ENCODE data around the gene SETD1A.

SETD1A gene

GRCh38 chr16:30956601-30957455 lies 726 bp upstream of the SETD1A start:
- H3K27me3 Mint-ChIP-seq, result no peaks in the 10 kb centered on the region
- ATAC-seq (peak; percentile 84), DNase-seq (peak; percentile 93)
- H3K36me3 Mint-ChIP-seq (ENCODE audit: low read depth), result peaks cover 27% of the 10 kb centered on the region
- peak overlapping the region; percentile 99 for H3K27ac Mint-ChIP-seq
- H3K9me3 Mint-ChIP-seq, result no peaks in the 10 kb centered on the region
- H3K4me3 Mint-ChIP-seq, result peak overlapping the region; percentile 93
- peaks cover 32% of the 10 kb centered on the region for H3K4me1 Mint-ChIP-seq

GRCh38 chr16:30958175-30959079 lies 873 bp downstream of the SETD1A start:
- H3K9me3 Mint-ChIP-seq, result no peaks in the 10 kb centered on the region
- peaks cover 33% of the 10 kb centered on the region for H3K36me3 Mint-ChIP-seq (ENCODE audit: low read depth)
- ATAC-seq, result no peak
- peak overlapping the region; percentile 90 for H3K4me3 Mint-ChIP-seq
- peaks cover 32% of the 10 kb centered on the region for H3K4me1 Mint-ChIP-seq
- no peak for DNase-seq
- no peaks in the 10 kb centered on the region for H3K27me3 Mint-ChIP-seq
- H3K27ac Mint-ChIP-seq, result peak overlapping the region; percentile 84

- Mint-ChIP-seq H3K27me3 (no peaks in the 10 kb centered on the region), H3K36me3 (ENCODE audit: low read depth) (peaks cover 48% of the 10 kb centered on the region), H3K27ac (no peak overlapping the region), H3K4me3 (no peak overlapping the region), H3K4me1 (peaks cover 26% of the 10 kb centered on the region), H3K9me3 (no peaks in the 10 kb centered on the region)
- no peak for DNase-seq
- no peak for ATAC-seq
Observed at GRCh38 chr16:30961384-30961783, 3.8 kb downstream of the SETD1A start.

GRCh38 chr16:30963925-30964511 lies 6.5 kb downstream of the SETD1A start:
- peaks cover 14% of the 10 kb centered on the region for H3K4me1 Mint-ChIP-seq
- peaks cover 64% of the 10 kb centered on the region for H3K36me3 Mint-ChIP-seq (ENCODE audit: low read depth)
- no peak overlapping the region for H3K27ac Mint-ChIP-seq
- no peaks in the 10 kb centered on the region for H3K27me3 Mint-ChIP-seq
- ATAC-seq (no peak), DNase-seq (no peak)
- H3K9me3 Mint-ChIP-seq, result no peaks in the 10 kb centered on the region
- no peak overlapping the region for H3K4me3 Mint-ChIP-seq

- Mint-ChIP-seq H3K4me1 (peaks cover 7% of the 10 kb centered on the region), H3K36me3 (ENCODE audit: low read depth) (peaks cover 60% of the 10 kb centered on the region), H3K27me3 (no peaks in the 10 kb centered on the region), H3K9me3 (no peaks in the 10 kb centered on the region), H3K27ac (no peak overlapping the region), H3K4me3 (no peak overlapping the region)
- DNase-seq (no peak), ATAC-seq (no peak)
Observed at GRCh38 chr16:30964574-30965226, 7.1 kb downstream of the SETD1A start.

- DNase-seq (no peak), ATAC-seq (no peak)
- peaks cover under 1% of the 10 kb centered on the region for H3K4me1 Mint-ChIP-seq
- no peak overlapping the region for H3K4me3 Mint-ChIP-seq
- no peaks in the 10 kb centered on the region for H3K27me3 Mint-ChIP-seq
- H3K27ac Mint-ChIP-seq, result no peak overlapping the region
- no peaks in the 10 kb centered on the region for H3K9me3 Mint-ChIP-seq
- H3K36me3 Mint-ChIP-seq (ENCODE audit: low read depth), result peaks cover 55% of the 10 kb centered on the region
Observed at GRCh38 chr16:30965436-30965835, 7.9 kb downstream of the SETD1A start.

GRCh38 chr16:30966033-30966619 lies 8.6 kb downstream of the SETD1A start:
- H3K27ac Mint-ChIP-seq, result no peak overlapping the region
- no peaks in the 10 kb centered on the region for H3K4me1 Mint-ChIP-seq
- no peaks in the 10 kb centered on the region for H3K9me3 Mint-ChIP-seq
- DNase-seq (no peak), ATAC-seq (no peak)
- H3K36me3 Mint-ChIP-seq (ENCODE audit: low read depth), result peaks cover 58% of the 10 kb centered on the region
- H3K4me3 Mint-ChIP-seq, result no peak overlapping the region
- no peaks in the 10 kb centered on the region for H3K27me3 Mint-ChIP-seq

GRCh38 chr16:30967795-30968194 lies 10.2 kb downstream of the SETD1A start:
- ATAC-seq, result no peak
- Mint-ChIP-seq H3K9me3 (no peaks in the 10 kb centered on the region), H3K4me3 (no peak overlapping the region), H3K36me3 (ENCODE audit: low read depth) (peaks cover 63% of the 10 kb centered on the region), H3K27ac (no peak overlapping the region), H3K27me3 (no peaks in the 10 kb centered on the region), H3K4me1 (no peaks in the 10 kb centered on the region)
- no peak for DNase-seq

GRCh38 chr16:30969246-30969842 lies 11.8 kb downstream of the SETD1A start:
- Mint-ChIP-seq H3K4me1 (no peaks in the 10 kb centered on the region), H3K27me3 (no peaks in the 10 kb centered on the region), H3K36me3 (ENCODE audit: low read depth) (peaks cover 67% of the 10 kb centered on the region), H3K4me3 (no peak overlapping the region), H3K27ac (no peak overlapping the region), H3K9me3 (no peaks in the 10 kb centered on the region)
- ATAC-seq (no peak), DNase-seq (no peak)

- no peak for ATAC-seq
- H3K9me3 Mint-ChIP-seq, result no peaks in the 10 kb centered on the region
- peaks cover 64% of the 10 kb centered on the region for H3K36me3 Mint-ChIP-seq (ENCODE audit: low read depth)
- no peaks in the 10 kb centered on the region for H3K4me1 Mint-ChIP-seq
- no peak overlapping the region for H3K27ac Mint-ChIP-seq
- H3K27me3 Mint-ChIP-seq, result no peaks in the 10 kb centered on the region
- no peak overlapping the region for H3K4me3 Mint-ChIP-seq
- no peak for DNase-seq
Observed at GRCh38 chr16:30971298-30971697, 13.7 kb downstream of the SETD1A start.

- H3K27ac Mint-ChIP-seq, result no peak overlapping the region
- H3K27me3 Mint-ChIP-seq, result no peaks in the 10 kb centered on the region
- ATAC-seq, result no peak
- peaks cover 59% of the 10 kb centered on the region for H3K36me3 Mint-ChIP-seq (ENCODE audit: low read depth)
- no peak for DNase-seq
- H3K4me3 Mint-ChIP-seq, result no peak overlapping the region
- no peaks in the 10 kb centered on the region for H3K4me1 Mint-ChIP-seq
- H3K9me3 Mint-ChIP-seq, result no peaks in the 10 kb centered on the region
Observed at GRCh38 chr16:30972872-30973271, 15.3 kb downstream of the SETD1A start.

GRCh38 chr16:30974348-30974747 lies 16.8 kb downstream of the SETD1A start:
- H3K27ac Mint-ChIP-seq, result no peak overlapping the region

GRCh38 chr16:30976486-30976885 lies 18.9 kb downstream of the SETD1A start:
- ATAC-seq (no peak), DNase-seq (no peak)
- H3K9me3 Mint-ChIP-seq, result no peaks in the 10 kb centered on the region
- H3K36me3 Mint-ChIP-seq (ENCODE audit: low read depth), result peaks cover 44% of the 10 kb centered on the region
- H3K27ac Mint-ChIP-seq, result peak overlapping the region; percentile 1
- H3K4me1 Mint-ChIP-seq, result no peaks in the 10 kb centered on the region
- no peak overlapping the region for H3K4me3 Mint-ChIP-seq
- H3K27me3 Mint-ChIP-seq, result no peaks in the 10 kb centered on the region

More at GRCh38 chr16:30974348-30974747, 16.8 kb downstream of the SETD1A start:
- peaks cover 57% of the 10 kb centered on the region for H3K36me3 Mint-ChIP-seq (ENCODE audit: low read depth)
- no peaks in the 10 kb centered on the region for H3K27me3 Mint-ChIP-seq
- H3K4me3 Mint-ChIP-seq, result no peak overlapping the region
- DNase-seq, result no peak
- no peaks in the 10 kb centered on the region for H3K4me1 Mint-ChIP-seq
- H3K9me3 Mint-ChIP-seq, result no peaks in the 10 kb centered on the region
- no peak for ATAC-seq
